Midbrain (tissue), 1 donor: ENCODE data around the gene PATE4.
A peak's percentile ranks its signal among the peaks of the same experiment; 100 is the strongest.
"Not testable (repeated sequence)": the region's sequence is repeated elsewhere in the genome, so short reads cannot be mapped to it uniquely, and the experiment has no call there.

Experiments used
- DNase-seq: peaks from one replicate; lab custom pipeline; 2025; lab: John Stamatoyannopoulos, UW

PATE4 gene

GRCh38 chr11:125833016-125833415 lies at the start of gene PATE4:
TSS of gene PATE4 (plus strand) at chr11:125833316. CDS start at chr11:125833360, 44 bp downstream.
- DNase-seq = no peak

GRCh38 chr11:125784678-125785077 lies 48.4 kb upstream of the PATE4 start:
- DNase-seq = no peak

- no peak for DNase-seq
These were observed 45.3 kb upstream of the PATE4 start, which contains the start of gene PATE3 for GRCh38 chr11:125787827-125788226. TSS of gene PATE3 (plus strand) at chr11:125788127. CDS start at chr11:125788152, 25 bp downstream.

GRCh38 chr11:125790825-125791224 lies 42.3 kb upstream of the PATE4 start:
- DNase-seq = no peak

GRCh38 chr11:125797641-125798040 lies 35.5 kb upstream of the PATE4 start:
- DNase-seq = no peak

- no peak for DNase-seq
These were observed 33.3 kb upstream of the PATE4 start for GRCh38 chr11:125799808-125800207.

- DNase-seq = no peak
These were observed 30.7 kb upstream of the PATE4 start for GRCh38 chr11:125802387-125802786.

- no peak for DNase-seq
These were observed 25.2 kb upstream of the PATE4 start for GRCh38 chr11:125807909-125808308.

- DNase-seq = no peak
These were observed 2.6 kb downstream of the PATE4 start for GRCh38 chr11:125835748-125836147.

GRCh38 chr11:125842321-125842948 lies 9.3 kb downstream of the PATE4 start:
- no peak for DNase-seq

- DNase-seq = no peak
These were observed 13.1 kb downstream of the PATE4 start for GRCh38 chr11:125846188-125846587.

- not testable (repeated sequence) for DNase-seq
These were observed 24.6 kb downstream of the PATE4 start for GRCh38 chr11:125857670-125858069.

- not testable (repeated sequence) for DNase-seq
These were observed 29.7 kb downstream of the PATE4 start for GRCh38 chr11:125862786-125863185.

- DNase-seq = not testable (repeated sequence)
These were observed 32.2 kb downstream of the PATE4 start for GRCh38 chr11:125865354-125865753.

- no peak for DNase-seq
These were observed 36.4 kb downstream of the PATE4 start for GRCh38 chr11:125869521-125869920.

GRCh38 chr11:125871391-125872137 lies 38.4 kb downstream of the PATE4 start:
- no peak for DNase-seq

- no peak for DNase-seq
These were observed 39.0 kb downstream of the PATE4 start for GRCh38 chr11:125872138-125872491.

GRCh38 chr11:125873881-125874555 lies 40.9 kb downstream of the PATE4 start:
- DNase-seq = no peak

- DNase-seq = peak; percentile 82
These were observed 41.5 kb downstream of the PATE4 start for GRCh38 chr11:125874556-125875124.

- DNase-seq = no peak
These were observed 48.2 kb downstream of the PATE4 start for GRCh38 chr11:125881291-125881690.

- no peak for DNase-seq
These were observed 50.3 kb downstream of the PATE4 start for GRCh38 chr11:125883375-125883774.

- DNase-seq = peak; percentile 67
These were observed 53.9 kb downstream of the PATE4 start for GRCh38 chr11:125886997-125887372.
